Body of pancreas (tissue), 4 donors: ENCODE results near the gene RNF225. TPM values are rescaled to one million over a fixed set of nuclear protein-coding genes. Genes with fewer than 3 reads are reported as not detected.

ENCODE experiments used
- ATAC-seq: fragments of 150-250 bp; one replicate; pipeline ENCODE4 v1.9.1; 2016
- DNase-seq, 4 donors: peaks; one replicate each; pipeline ENCODE4 v3.0.0-alpha.2; 2019
- H3K27ac ChIP-seq, 4 donors: fragments of 200-600 bp; sonication (generic); 1 replicate in 3 of 4; 2 replicates in 1 of 4; pipeline versions ENCODE4 v1.5.1 to v1.6.1; 2016 to 2019; ENCODE audit warnings: mild to moderate bottlenecking in 1 of 4, mixed read lengths in 1 of 4, moderate library complexity in 1 of 4
- H3K27me3 ChIP-seq, 2 donors: fragments of 200-600 bp; sonication (generic); one replicate each; pipeline ENCODE4 v1.6.0; 2016; ENCODE audit warnings: mild to moderate bottlenecking in 1 of 2
- H3K36me3 ChIP-seq, 2 donors: fragments of 200-600 bp; sonication (generic); replicated peaks in 1 of 2; 2 replicates each; pipeline ENCODE4 v1.5.1; 2016; ENCODE audit warnings: low read depth in 2 of 2; ENCODE audit not compliant: insufficient read depth in 1 of 2
- H3K4me1 ChIP-seq: fragments of 200-600 bp; sonication (generic); one replicate; pipeline ENCODE4 v1.6.0; 2016
- H3K4me3 ChIP-seq, 2 donors: fragments of 200-600 bp; sonication (generic); 1 replicate in 1 of 2; 2 replicates in 1 of 2; pipeline ENCODE4 v1.5.1; 2016 to 2019
- H3K9me3 ChIP-seq, 3 donors: fragments of 200-600 bp; sonication (generic); 1 replicate in 2 of 3; 2 replicates in 1 of 3; pipeline ENCODE4 v1.5.1; 2016
- CTCF ChIP-seq, 7 experiments: fragments of 450-650 bp in 4 of 7; fragments of 200-600 bp in 3 of 7; sonication (generic) in 3 of 7; IDR thresholded peaks; one replicate each; pipeline ENCODE4 v1.5.1; 2016 to 2019; ENCODE audit warnings: antibody characterized with exemption in 7 of 7
- POLR2A ChIP-seq, 3 donors: fragments of 450-650 bp; IDR thresholded peaks; one replicate each; pipeline ENCODE4 v1.6.1; 2016; ENCODE audit warnings: antibody characterized with exemption in 3 of 3, mild to moderate bottlenecking in 2 of 3
- WGBS, 2 donors: methylation state at CpG; one replicate each; pipeline ENCODE4 v1.1.5; 2017; 5-methylcytosine and 5-hydroxymethylcytosine counted together
- intact Hi-C: fragments of 100-400 bp; cut with DNase I; formaldehyde crosslinking; loops from one replicate; pipeline ENCODE4 v1.15.1; 2023
- total RNA-seq, 2 donors: library from RNA; depleted of rRNA; stranded (reverse); fragments of >200 nt; gene quantifications; one replicate each; pipeline ENCODE4 v1.1.0, GENCODE V29; 2016

RNF225 gene
- total RNA-seq, 2 donors from 2014 or later = not detected

GRCh38 chr19:58362272-58362994 is 33.0 kb upstream of the RNF225 start, which contains the start of gene ZNF497:
ZNF497 (minus strand) TSS chr19:58362751; CDS start chr19:58357635, 5,116 bp downstream.
- Histone ChIP-seq H3K36me3 (no peaks in the 10 kb centered on the region), H3K4me1 (peaks cover 7% of the 10 kb centered on the region), H3K9me3 (no peaks in the 10 kb centered on the region), H3K4me3 (peak within 1 kb of the TSS; percentile 58 to 62), H3K27ac (peak within 1 kb of the TSS; percentile 83 to 95 (median 90)), H3K27me3 (no peaks in the 10 kb centered on the region)
- WGBS, 2 donors = 0% methylated on average over 14 to 71 of the region's 74 CpGs
- peak; percentile 97 to 98 (median 98) for DNase-seq
- peak; percentile 93 for ATAC-seq
- intact Hi-C loops = no loop called here
- TF ChIP-seq POLR2A (IDR thresholded peaks at IDR 0.05) (peak; percentile 65 to 94 (median 91)), CTCF (IDR thresholded peaks at IDR 0.05) (peak in 2 of 7 experiments; percentile 1 to 26)

- DNase-seq (no peak), ATAC-seq (no peak)
- Histone ChIP-seq H3K4me1 (peaks cover 7% of the 10 kb centered on the region), H3K27ac (no peak overlapping the region), H3K9me3 (no peaks in the 10 kb centered on the region), H3K27me3 (no peaks in the 10 kb centered on the region), H3K36me3 (no peaks in the 10 kb centered on the region), H3K4me3 (no peak overlapping the region)
- TF ChIP-seq POLR2A (IDR thresholded peaks at IDR 0.05) (no peak), CTCF (IDR thresholded peaks at IDR 0.05) (no peak)
- WGBS, 2 donors = 71 to 83% methylated on average over 5 of the region's 5 CpGs
- intact Hi-C loops = no loop called here
Observed at GRCh38 chr19:58364146-58364545, 31.3 kb upstream of the RNF225 start.

- Histone ChIP-seq H3K9me3 (no peaks in the 10 kb centered on the region), H3K4me1 (peaks cover 2% of the 10 kb centered on the region), H3K27me3 (no peaks in the 10 kb centered on the region), H3K4me3 (no peak overlapping the region), H3K36me3 (no peaks in the 10 kb centered on the region), H3K27ac (no peak overlapping the region)
- intact Hi-C loops = no loop called here
- DNase-seq = no peak
- no peak for ATAC-seq
- 88 to 96% methylated on average over 8 to 32 of the region's 32 CpGs for WGBS, 2 donors
- no peak for TF ChIP-seq CTCF (IDR thresholded peaks at IDR 0.05)
- TF ChIP-seq POLR2A (IDR thresholded peaks at IDR 0.05) = no peak
Observed at GRCh38 chr19:58366585-58367430, 28.6 kb upstream of the RNF225 start.

GRCh38 chr19:58367698-58368454 is 27.6 kb upstream of the RNF225 start:
- no peaks in the 10 kb centered on the region for H3K27me3 ChIP-seq
- no peaks in the 10 kb centered on the region for H3K9me3 ChIP-seq
- H3K4me1 ChIP-seq = no peaks in the 10 kb centered on the region
- no peak overlapping the region for H3K27ac ChIP-seq
- no peaks in the 10 kb centered on the region for H3K36me3 ChIP-seq
- intact Hi-C loops = no loop called here
- no peak overlapping the region for H3K4me3 ChIP-seq
- TF ChIP-seq CTCF (IDR thresholded peaks at IDR 0.05) (no peak), POLR2A (IDR thresholded peaks at IDR 0.05) (no peak)
- 82 to 93% methylated on average over 56 to 101 of the region's 106 CpGs for WGBS, 2 donors
- no peak for DNase-seq
- no peak for ATAC-seq
